Ishikawa (cell line): ENCODE measurements around the gene PRXL2A.

Experiments
- EP300 ChIP-seq: IDR thresholded peaks from 2 replicates; pipeline ENCODE4 v1.6.1; 2012; ENCODE audit warnings: borderline replicate concordance
- FOXM1 ChIP-seq: IDR thresholded peaks from 2 replicates; pipeline ENCODE4 v1.6.1; 2012; ENCODE audit warnings: low read depth, borderline replicate concordance
- NFIC ChIP-seq: IDR thresholded peaks from 2 replicates; pipeline ENCODE4 v1.6.1; 2012
- RAD21 ChIP-seq: IDR thresholded peaks from 2 replicates; pipeline ENCODE4 v1.6.1; 2012; ENCODE audit warnings: low read depth
- TAF1 ChIP-seq: IDR thresholded peaks from 2 replicates; pipeline ENCODE4 v1.6.1; 2012; ENCODE audit warnings: low read depth, mild to moderate bottlenecking
- TEAD4 ChIP-seq: IDR thresholded peaks from 2 replicates; pipeline ENCODE4 v1.6.1; 2012
- YY1 ChIP-seq: IDR thresholded peaks from 2 replicates; pipeline ENCODE4 v1.6.1; 2012; ENCODE audit warnings: low read depth
- TF ChIP-seq, protein P1 (sequence below): IDR thresholded peaks from 2 replicates; pipeline ENCODE4 v1.6.1; 2012; ENCODE audit warnings: low read depth, mild to moderate bottlenecking

DNA sequence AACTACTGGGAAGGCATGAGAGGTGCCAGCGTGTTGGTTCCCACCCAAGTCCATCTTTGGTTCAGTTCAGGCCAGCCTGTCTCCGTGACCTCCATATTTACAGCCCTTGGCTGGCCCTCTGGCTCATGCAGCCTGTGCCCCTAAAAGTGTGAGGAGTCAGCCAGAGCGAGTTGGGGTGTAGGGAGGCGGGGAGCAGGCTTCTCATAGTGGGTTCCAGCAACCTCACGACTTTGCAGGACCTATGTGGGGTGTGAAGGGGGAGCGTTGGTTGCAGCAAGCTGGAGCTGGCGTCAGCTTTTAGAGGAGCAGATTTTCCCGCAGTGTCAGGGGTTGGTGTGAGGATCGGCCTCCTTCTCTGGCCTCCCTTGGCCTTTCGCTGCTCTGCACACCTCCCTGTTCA is 55.5 kb downstream of the PRXL2A start:
- TF ChIP-seq EP300 (no peak), YY1 (no peak), FOXM1 (no peak), TAF1 (no peak), NFIC (no peak), RAD21 (no peak), TEAD4 (no peak)
- TF ChIP-seq, protein P1, sequence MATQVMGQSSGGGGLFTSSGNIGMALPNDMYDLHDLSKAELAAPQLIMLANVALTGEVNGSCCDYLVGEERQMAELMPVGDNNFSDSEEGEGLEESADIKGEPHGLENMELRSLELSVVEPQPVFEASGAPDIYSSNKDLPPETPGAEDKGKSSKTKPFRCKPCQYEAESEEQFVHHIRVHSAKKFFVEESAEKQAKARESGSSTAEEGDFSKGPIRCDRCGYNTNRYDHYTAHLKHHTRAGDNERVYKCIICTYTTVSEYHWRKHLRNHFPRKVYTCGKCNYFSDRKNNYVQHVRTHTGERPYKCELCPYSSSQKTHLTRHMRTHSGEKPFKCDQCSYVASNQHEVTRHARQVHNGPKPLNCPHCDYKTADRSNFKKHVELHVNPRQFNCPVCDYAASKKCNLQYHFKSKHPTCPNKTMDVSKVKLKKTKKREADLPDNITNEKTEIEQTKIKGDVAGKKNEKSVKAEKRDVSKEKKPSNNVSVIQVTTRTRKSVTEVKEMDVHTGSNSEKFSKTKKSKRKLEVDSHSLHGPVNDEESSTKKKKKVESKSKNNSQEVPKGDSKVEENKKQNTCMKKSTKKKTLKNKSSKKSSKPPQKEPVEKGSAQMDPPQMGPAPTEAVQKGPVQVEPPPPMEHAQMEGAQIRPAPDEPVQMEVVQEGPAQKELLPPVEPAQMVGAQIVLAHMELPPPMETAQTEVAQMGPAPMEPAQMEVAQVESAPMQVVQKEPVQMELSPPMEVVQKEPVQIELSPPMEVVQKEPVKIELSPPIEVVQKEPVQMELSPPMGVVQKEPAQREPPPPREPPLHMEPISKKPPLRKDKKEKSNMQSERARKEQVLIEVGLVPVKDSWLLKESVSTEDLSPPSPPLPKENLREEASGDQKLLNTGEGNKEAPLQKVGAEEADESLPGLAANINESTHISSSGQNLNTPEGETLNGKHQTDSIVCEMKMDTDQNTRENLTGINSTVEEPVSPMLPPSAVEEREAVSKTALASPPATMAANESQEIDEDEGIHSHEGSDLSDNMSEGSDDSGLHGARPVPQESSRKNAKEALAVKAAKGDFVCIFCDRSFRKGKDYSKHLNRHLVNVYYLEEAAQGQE, result no peak
